Fibroblast of pulmonary artery (primary cell): ENCODE results near the gene ICAM3.

Experiments
- DNase-seq: peaks from one replicate; pipeline ENCODE4 v3.0.0-alpha.2; 2010; ENCODE audit warnings: low read depth
- H3K4me3 ChIP-seq: replicated peaks from 2 replicates; pipeline ENCODE4 v1.5.1; 2011; ENCODE audit warnings: low read depth, mild to moderate bottlenecking, control low read depth, low read length, moderate library complexity
- CTCF ChIP-seq: IDR thresholded peaks from 2 replicates; pipeline ENCODE4 v1.5.1; 2011; ENCODE audit warnings: mild to moderate bottlenecking, control low read depth, low read length, inconsistent platforms; ENCODE audit errors: missing control alignments

ICAM3 gene

GRCh38 chr19:10362259-10362658 lies 22.8 kb upstream of the ICAM3 start:
- TF ChIP-seq CTCF, result no peak
- H3K4me3 ChIP-seq, result no peak overlapping the region
- DNase-seq, result no peak

DNA sequence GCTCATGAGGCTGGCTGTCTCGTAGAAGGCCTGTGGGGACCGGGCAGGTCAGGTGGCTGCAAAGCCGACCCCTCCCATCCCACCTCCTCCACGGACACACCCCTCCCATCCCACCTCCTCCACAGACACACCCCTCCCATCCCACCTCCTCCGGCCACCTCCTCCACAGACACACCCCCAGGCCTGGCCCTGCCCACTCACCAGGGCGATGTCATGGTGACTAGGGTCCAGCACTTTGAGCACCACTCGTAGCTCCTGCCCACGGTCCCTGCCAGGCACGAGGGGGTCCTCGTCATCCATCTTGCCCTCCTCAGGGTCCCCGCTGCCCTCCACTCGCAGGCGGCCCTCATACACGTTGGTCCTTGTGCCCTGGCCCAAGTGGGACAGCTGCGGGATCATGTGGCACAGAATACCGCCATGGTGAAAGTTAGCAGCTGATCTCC lies 22.2 kb upstream of the ICAM3 start:
- no peak overlapping the region for H3K4me3 ChIP-seq
- TF ChIP-seq CTCF, result no peak
- DNase-seq, result no peak

- no peak for TF ChIP-seq CTCF
- no peak for DNase-seq
- H3K4me3 ChIP-seq, result no peak overlapping the region
Observed at GRCh38 chr19:10356431-10356830, 17.0 kb upstream of the ICAM3 start.

- peak; percentile 15 for DNase-seq
- H3K4me3 ChIP-seq, result no peak overlapping the region
- TF ChIP-seq CTCF, result no peak
Observed at GRCh38 chr19:10353793-10354391, 14.5 kb upstream of the ICAM3 start.

GRCh38 chr19:10352764-10353671 lies 13.6 kb upstream of the ICAM3 start:
- DNase-seq, result no peak
- TF ChIP-seq CTCF, result no peak
- H3K4me3 ChIP-seq, result no peak overlapping the region

GRCh38 chr19:10346509-10346908 lies 7.1 kb upstream of the ICAM3 start:
- no peak for TF ChIP-seq CTCF
- no peak overlapping the region for H3K4me3 ChIP-seq
- DNase-seq, result peak; percentile 63

DNA sequence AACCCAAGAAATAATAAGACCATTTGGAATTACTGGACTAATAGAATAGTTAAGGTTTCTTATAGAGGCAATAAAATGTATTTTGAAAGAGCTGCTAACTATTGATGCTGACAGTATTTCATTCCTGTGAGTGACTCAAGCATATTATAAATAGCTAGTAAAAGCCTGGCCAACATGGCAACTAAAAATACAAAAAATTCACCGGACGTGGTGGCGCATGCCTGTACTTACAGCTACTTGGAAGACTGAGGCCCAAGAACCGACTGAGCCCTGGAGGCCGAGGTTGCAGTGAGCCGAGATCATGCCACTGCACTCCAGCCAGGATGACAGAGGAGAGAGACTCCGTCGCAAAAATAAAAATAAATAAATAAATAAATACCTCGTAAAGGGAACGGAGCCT lies 5.4 kb upstream of the ICAM3 start:
- no peak for TF ChIP-seq CTCF
- H3K4me3 ChIP-seq, result no peak overlapping the region
- DNase-seq, result no peak
